ENCODE results near the gene CDK5. TPM values are rescaled to one million over a fixed set of nuclear protein-coding genes. Genes with fewer than 3 reads are reported as not detected.

The CDK5 gene
- total and polyA plus RNA-seq, 9 of the 15 experiments (the other 6 are each of a cell fraction or from before 2014, with no cell fraction given) = 3.2 to 38.0 (median 27.5) TPM

GRCh38 chr7:151012911-151013347 is 44.8 kb downstream of the CDK5 start (continued):
- TF ChIP-seq PCBP1 (IDR thresholded peaks at IDR 0.05; ENCODE audit: low read depth, low read length, poor library complexity, severe bottlenecking) (peak; percentile 38), ZNF717 (CRISPR knock-in tag; IDR thresholded peaks at IDR 0.05) (no peak), POLR2B (IDR thresholded peaks at IDR 0.05; ENCODE audit: low read depth, partially characterized antibody) (no peak), FOSL1 (tag; conservative IDR thresholded peaks at IDR 0.05) (no peak), NCOA6 (IDR thresholded peaks at IDR 0.05) (no peak), HDAC1 (IDR thresholded peaks at IDR 0.05) (no peak), EP300 (IDR thresholded peaks at IDR 0.05; ENCODE audit: low read length) (no peak), SRSF1 (IDR thresholded peaks at IDR 0.05; ENCODE audit: low read depth, low read length) (no peak)

GRCh38 chr7:151012031-151012692 is 45.5 kb downstream of the CDK5 start:
- Histone ChIP-seq H3K4me2 (ENCODE audit: insufficient read depth, low read length) (peak overlapping the region; percentile 69), H2AFZ (ENCODE audit: low read depth, low read length) (peak overlapping the region; percentile 9), H3K9ac (ENCODE audit: insufficient read depth in 1 of 2, low read depth in 2 of 2, low read length in 2 of 2) (peak overlapping the region; percentile 77 to 83), H4K20me1 (replicated peaks; ENCODE audit: control insufficient read depth, insufficient read depth, low read length) (no peaks in the 10 kb centered on the region), H3K27me3 (ENCODE audit: control insufficient read depth in 2 of 2, insufficient read depth in 2 of 2, low read length in 2 of 2) (no peaks in the 10 kb centered on the region; a peak in 1 of 5 replicates), H3K27ac (ENCODE audit: extremely low read depth, low read depth, low read length) (peak overlapping the region; percentile 58), H3K79me2 (ENCODE audit: control insufficient read depth, insufficient read depth, low read length) (peaks cover 45% of the 10 kb centered on the region), H3K9me3 (replicated peaks; ENCODE audit: control insufficient read depth, insufficient read depth, low read depth, low read length) (no peaks in the 10 kb centered on the region), H3K4me1 (replicated peaks in 1 of 2; ENCODE audit: control insufficient read depth in 2 of 2, insufficient read depth in 2 of 2, low read length in 2 of 2) (peaks cover 40 to 84% of the 10 kb centered on the region in 2 experiments), H3K9me1 (ENCODE audit: control insufficient read depth, insufficient read depth, low read length) (no peaks in the 10 kb centered on the region), H3K36me3 (ENCODE audit: control insufficient read depth, insufficient read depth, low read length) (peaks cover 40% of the 10 kb centered on the region; the same call in 2 of the 3 replicates), H3K4me3 (peak overlapping the region; percentile 27; the same call in 1 of the 2 replicates)
- ATAC-seq (no peak), DNase-seq (ENCODE audit: extremely low read depth in 1 of 4, low spot score in 3 of 4) (no peak), FAIRE-seq (peak; percentile 71)
- intact Hi-C loops (cut with micrococcal nuclease) (loop anchor here (10.0 kb wide), 1 partner anchor 163 kb away; no protein-coding TSS in a partner anchor), in situ Hi-C loops (cut with MboI) (no loop called here)
- 51% methylated on average over 6 of the region's 6 CpGs for WGBS (ENCODE audit: insufficient coverage, low coverage, missing lambda C conversion rate)
- BruUV-seq (replicated peaks) = no TSS peak
- POLR2A ChIA-PET = interaction anchor here (0.6 to 8.4 kb wide), 4 partner anchors 12 to 216 kb away, joined by 3 to 146 read pairs (median 4); partner anchors contain the start of genes ABCB8 and ATG9B
- CTCF ChIA-PET (ENCODE audit: low intra/inter-chr PET ratio) = interaction anchor here (0.6 to 1.6 kb wide), 3 partner anchors 9 to 99 kb away, joined by 3 to 5 read pairs (median 4); no protein-coding TSS in a partner anchor
- TF ChIP-seq NFE2 (IDR thresholded peaks at IDR 0.05; ENCODE audit: low read depth) = peak; percentile 61
- TF ChIP-seq KDM1A (IDR thresholded peaks at IDR 0.05) = 0 out of 4 replicates have a peak, but pooled peaks of 1 of the 2 experiments have one; percentile 19
- no peak for TF ChIP-seq RERE (CRISPR knock-in tag; IDR thresholded peaks at IDR 0.05; ENCODE audit: borderline replicate concordance)
- no peak for TF ChIP-seq DEAF1 (CRISPR knock-in tag; IDR thresholded peaks at IDR 0.05)
- peak; percentile 38; the same call in 1 of the 2 replicates for TF ChIP-seq MAFF (IDR thresholded peaks at IDR 0.05; ENCODE audit: low read length)
- peak; percentile 53 for TF ChIP-seq MAFG (tag; conservative IDR thresholded peaks at IDR 0.05)
- TF ChIP-seq HDGF (IDR thresholded peaks at IDR 0.05) = 0 out of 2 replicates have a peak, but pooled peaks have one; percentile 63

All from K562 (cell line).